ENCODE measurements around the gene CRISPLD2. TPM values are rescaled to one million over a fixed set of nuclear protein-coding genes. Genes with fewer than 3 reads are reported as not detected.

Gene CRISPLD2
- total and polyA plus RNA-seq, 9 of the 15 experiments (the other 6 are each of a cell fraction or from before 2014, with no cell fraction given): 0.03 to 0.24 (median 0.04) TPM; not detected in 4

DNA sequence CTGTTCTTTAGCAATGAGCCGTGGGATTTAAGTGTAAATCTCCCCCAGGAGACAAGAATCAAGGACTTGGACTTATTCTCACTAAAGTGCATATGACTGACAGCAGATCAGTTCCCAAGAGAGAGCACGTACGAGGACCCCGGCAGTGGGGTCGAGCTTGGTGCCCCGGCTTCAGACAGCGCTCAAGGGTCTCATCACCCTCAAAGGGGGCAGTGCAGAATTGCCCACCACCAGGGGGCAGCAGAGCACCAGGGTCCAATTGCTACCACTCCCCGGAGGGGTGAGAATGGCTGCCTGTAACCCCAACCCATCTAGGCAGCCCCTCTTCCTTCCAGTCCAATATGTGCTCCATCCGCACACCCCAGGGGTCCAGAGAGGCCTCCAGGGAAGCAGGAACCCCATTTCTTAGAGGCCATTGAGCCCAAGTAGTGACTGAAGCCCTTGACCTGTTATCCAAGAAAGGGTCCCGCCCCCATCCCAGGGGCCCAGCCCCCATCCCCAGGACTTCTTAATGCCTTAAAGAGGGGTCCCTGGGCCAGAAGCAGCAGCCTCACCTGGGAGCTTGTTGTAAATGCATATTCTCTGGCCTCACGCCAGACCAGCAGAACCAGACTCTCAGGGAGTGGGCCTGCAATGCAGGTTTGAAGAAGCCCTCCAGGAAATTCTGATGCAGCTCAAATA lies 105.4 kb downstream of the CRISPLD2 start:
- Histone ChIP-seq H3K9me3 (replicated peaks; ENCODE audit: control insufficient read depth, insufficient read depth, low read depth, low read length) (no peaks in the 10 kb centered on the region), H3K79me2 (ENCODE audit: control insufficient read depth, insufficient read depth, low read length) (no peaks in the 10 kb centered on the region), H3K4me3 (no peak overlapping the region), H4K20me1 (replicated peaks; ENCODE audit: control insufficient read depth, insufficient read depth, low read length) (peaks cover 5% of the 10 kb centered on the region; the same call in 1 of the 2 replicates), H3K27me3 (ENCODE audit: control insufficient read depth in 2 of 2, insufficient read depth in 2 of 2, low read length in 2 of 2) (peaks cover 3 to 10% of the 10 kb centered on the region in 2 experiments; a peak in 2 of 5 replicates), H3K4me1 (replicated peaks in 1 of 2; ENCODE audit: control insufficient read depth in 2 of 2, insufficient read depth in 2 of 2, low read length in 2 of 2) (peaks cover 10 to 54% of the 10 kb centered on the region in 2 experiments), H3K9me1 (ENCODE audit: control insufficient read depth, insufficient read depth, low read length) (peaks cover 5% of the 10 kb centered on the region), H3K27ac (ENCODE audit: extremely low read depth, low read depth, low read length) (no peak overlapping the region), H3K36me3 (ENCODE audit: control insufficient read depth, insufficient read depth, low read length) (no peaks in the 10 kb centered on the region), H3K9ac (ENCODE audit: insufficient read depth in 1 of 2, low read depth in 2 of 2, low read length in 2 of 2) (peak overlapping the region in 1 of 2 experiments; percentile 47; a peak in 2 of 4 replicates), H2AFZ (ENCODE audit: low read depth, low read length) (peak overlapping the region; percentile 81), H3K4me2 (ENCODE audit: insufficient read depth, low read length) (peak overlapping the region; percentile 7; the same call in 1 of the 2 replicates)
- intact Hi-C loops (cut with micrococcal nuclease) (loop anchor here (1.0 to 5.0 kb wide), 5 partner anchors 27 to 170 kb away; no protein-coding TSS in a partner anchor), in situ Hi-C loops (cut with MboI) (loop anchor here (5.0 kb wide), 1 partner anchor 47 kb away; no protein-coding TSS in a partner anchor)
- ChIA-PET CTCF (ENCODE audit: low intra/inter-chr PET ratio) (interaction anchor here (0.6 to 3.5 kb wide), 7 partner anchors 27 to 337 kb away, joined by 3 to 47 read pairs (median 11); no protein-coding TSS in a partner anchor), POLR2A (interaction anchor here (0.5 to 1.6 kb wide), 3 partner anchors 10 to 44 kb away, joined by 3 to 8 read pairs (median 3); no protein-coding TSS in a partner anchor)
- DNase-seq (ENCODE audit: extremely low read depth in 1 of 4, low spot score in 3 of 4) (peak; percentile 85 to 88 (median 86)), FAIRE-seq (peak; percentile 76), ATAC-seq (peak; percentile 90)
- BruUV-seq (replicated peaks): no TSS peak
- WGBS (ENCODE audit: insufficient coverage, low coverage, missing lambda C conversion rate): 12% methylated on average over 10 of the region's 11 CpGs
- 0 out of 4 replicates have a peak, but pooled peaks of 1 of the 2 experiments have one; percentile 58 for TF ChIP-seq ARNT (IDR thresholded peaks at IDR 0.05)
- TF ChIP-seq TAL1 (IDR thresholded peaks at IDR 0.05): no peak
- peak; percentile 99 for TF ChIP-seq SMC3 (conservative IDR thresholded peaks at IDR 0.05; ENCODE audit: insufficient read depth, low read depth, low read length)
- TF ChIP-seq ZNF282 (CRISPR knock-in tag; IDR thresholded peaks at IDR 0.05): 0 out of 2 replicates have a peak, but pooled peaks have one; percentile 38
- TF ChIP-seq U2AF1 (optimal IDR thresholded peaks at IDR 0.05; ENCODE audit: low read depth, low read length): no peak
- no peak for TF ChIP-seq ERF (CRISPR knock-in tag; IDR thresholded peaks at IDR 0.05)
- TF ChIP-seq RB1 (IDR thresholded peaks at IDR 0.05; ENCODE audit: low read depth): peak; percentile 72
- no peak for TF ChIP-seq ZNF76 (CRISPR knock-in tag; IDR thresholded peaks at IDR 0.05; ENCODE audit: borderline replicate concordance)
- peak; percentile 38; the same call in 1 of the 2 replicates for TF ChIP-seq BHLHE40 (IDR thresholded peaks at IDR 0.05; ENCODE audit: low read length)
- TF ChIP-seq TEAD1 (CRISPR knock-in tag; IDR thresholded peaks at IDR 0.05): 0 out of 4 replicates have a peak, but pooled peaks of 1 of the 2 experiments have one; percentile 18
- 0 out of 2 replicates have a peak, but pooled peaks have one; percentile 56 for TF ChIP-seq MYNN (IDR thresholded peaks at IDR 0.05)
- no peak for TF ChIP-seq MYNN (CRISPR knock-in tag; IDR thresholded peaks at IDR 0.05)
- TF ChIP-seq SRSF9 (IDR thresholded peaks at IDR 0.05; ENCODE audit: borderline replicate concordance, low read depth, low read length): no peak
- TF ChIP-seq HDGF (IDR thresholded peaks at IDR 0.05): 0 out of 2 replicates have a peak, but pooled peaks have one; percentile 72
- peak; percentile 44 for TF ChIP-seq PHF20 (IDR thresholded peaks at IDR 0.05; ENCODE audit: partially characterized antibody)
- TF ChIP-seq ZNF75A (CRISPR knock-in tag; IDR thresholded peaks at IDR 0.05): no peak
- TF ChIP-seq, protein P1, sequence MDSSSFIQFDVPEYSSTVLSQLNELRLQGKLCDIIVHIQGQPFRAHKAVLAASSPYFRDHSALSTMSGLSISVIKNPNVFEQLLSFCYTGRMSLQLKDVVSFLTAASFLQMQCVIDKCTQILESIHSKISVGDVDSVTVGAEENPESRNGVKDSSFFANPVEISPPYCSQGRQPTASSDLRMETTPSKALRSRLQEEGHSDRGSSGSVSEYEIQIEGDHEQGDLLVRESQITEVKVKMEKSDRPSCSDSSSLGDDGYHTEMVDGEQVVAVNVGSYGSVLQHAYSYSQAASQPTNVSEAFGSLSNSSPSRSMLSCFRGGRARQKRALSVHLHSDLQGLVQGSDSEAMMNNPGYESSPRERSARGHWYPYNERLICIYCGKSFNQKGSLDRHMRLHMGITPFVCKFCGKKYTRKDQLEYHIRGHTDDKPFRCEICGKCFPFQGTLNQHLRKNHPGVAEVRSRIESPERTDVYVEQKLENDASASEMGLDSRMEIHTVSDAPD (CRISPR knock-in tag; IDR thresholded peaks at IDR 0.05): no peak
- TF ChIP-seq CTBP1 (IDR thresholded peaks at IDR 0.05; ENCODE audit: borderline replicate concordance): peak; percentile 61
- no peak for TF ChIP-seq NFE2L1 (tag; IDR thresholded peaks at IDR 0.05; ENCODE audit: borderline replicate concordance, low read depth)
- no peak for TF ChIP-seq SMARCE1 (IDR thresholded peaks at IDR 0.05)
- TF ChIP-seq MAFG (tag; conservative IDR thresholded peaks at IDR 0.05): no peak
- TF ChIP-seq YY1 (IDR thresholded peaks at IDR 0.05; ENCODE audit: borderline replicate concordance in 1 of 3, control insufficient read depth in 1 of 3, extremely low read depth in 1 of 3, insufficient read depth in 3 of 3, insufficient read length in 1 of 3, insufficient replicate concordance in 2 of 3, low read depth in 1 of 3, low read length in 2 of 3): peak; percentile 27 to 68 (median 37)
- no peak for TF ChIP-seq MCM7 (IDR thresholded peaks at IDR 0.05)
